ENCODE results near the gene DNAJC27. TPM values are rescaled to one million over a fixed set of nuclear protein-coding genes. Genes with fewer than 3 reads are reported as not detected.

Gene DNAJC27
- total RNA-seq, 1 experiment from 2014 or later = 4.6 TPM

DNA sequence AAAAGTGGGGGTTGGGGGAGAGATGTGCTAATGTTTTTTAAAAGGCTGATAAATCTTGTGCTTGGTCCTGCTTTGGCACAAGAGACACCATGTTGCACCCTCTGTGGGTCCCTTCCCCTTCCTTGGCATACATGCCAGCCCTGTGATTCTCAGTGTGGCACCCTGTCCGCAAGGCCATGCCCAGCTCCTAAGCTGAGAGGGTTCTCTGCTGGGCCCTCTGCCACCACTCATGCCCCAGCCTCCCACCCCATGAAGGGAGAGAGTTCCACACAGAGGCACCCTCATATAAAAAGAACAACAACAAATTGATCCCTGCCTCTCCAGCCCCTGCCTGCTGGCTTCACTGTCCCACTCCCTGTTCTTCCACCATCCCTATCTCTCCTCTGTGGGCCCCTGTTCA, 49.2 kb downstream of the DNAJC27 start:
- Histone ChIP-seq H3K4me2 (ENCODE audit: low read length) (no peak overlapping the region), H3K36me3 (ENCODE audit: control insufficient read depth in 1 of 2, insufficient read depth in 2 of 2, low read length in 2 of 2) (no peaks in the 10 kb centered on the region; a peak in 1 of 4 replicates), H3K27ac (ENCODE audit: low read depth, low read length) (no peak overlapping the region), H3K9me2 (ENCODE audit: insufficient read depth) (no peaks in the 10 kb centered on the region), H3K9ac (ENCODE audit: low read length) (no peak overlapping the region), H3K4me3 (replicated peaks in 1 of 2; ENCODE audit: low read depth in 1 of 2, low read length in 2 of 2) (no peak overlapping the region), H2AFZ (ENCODE audit: low read depth, low read length, poor library complexity, severe bottlenecking) (no peak overlapping the region), H3K4me1 (ENCODE audit: control insufficient read depth in 1 of 2, insufficient read depth in 2 of 2, low read length in 2 of 2) (peaks cover 5 to 20% of the 10 kb centered on the region in 2 experiments; a peak in 3 of 4 replicates), H3K27me3 (ENCODE audit: insufficient read depth, low read length) (no peaks in the 10 kb centered on the region), H3K9me3 (ENCODE audit: control insufficient read depth in 1 of 2, insufficient read depth in 1 of 2, low read depth in 1 of 2, low read length in 2 of 2) (no peaks in the 10 kb centered on the region), H4K20me1 (ENCODE audit: insufficient read depth) (no peaks in the 10 kb centered on the region), H3K79me2 (ENCODE audit: insufficient read depth, low read length) (peaks cover 20% of the 10 kb centered on the region)
- ChIA-PET POLR2A (no interaction called here), RAD21 (ENCODE audit: low non-redundant PET in 1 of 2, low total read pairs in 2 of 2, uncharacterized antibody in 2 of 2, unreplicated experiment in 2 of 2) (no interaction called here), CTCF (no interaction called here)
- ATAC-seq = no peak
- TSS peak; percentile 30 for BruUV-seq (replicated peaks)
- intact Hi-C loops (cut with micrococcal nuclease) = no loop called here
- no peak for DNase-seq (ENCODE audit: low read depth, low spot score)
- TF ChIP-seq ZNF274 (IDR thresholded peaks at IDR 0.05; ENCODE audit: low read depth, low read length) = no peak
- no peak for TF ChIP-seq EZH2 (IDR thresholded peaks at IDR 0.05)
- TF ChIP-seq, protein P1, sequence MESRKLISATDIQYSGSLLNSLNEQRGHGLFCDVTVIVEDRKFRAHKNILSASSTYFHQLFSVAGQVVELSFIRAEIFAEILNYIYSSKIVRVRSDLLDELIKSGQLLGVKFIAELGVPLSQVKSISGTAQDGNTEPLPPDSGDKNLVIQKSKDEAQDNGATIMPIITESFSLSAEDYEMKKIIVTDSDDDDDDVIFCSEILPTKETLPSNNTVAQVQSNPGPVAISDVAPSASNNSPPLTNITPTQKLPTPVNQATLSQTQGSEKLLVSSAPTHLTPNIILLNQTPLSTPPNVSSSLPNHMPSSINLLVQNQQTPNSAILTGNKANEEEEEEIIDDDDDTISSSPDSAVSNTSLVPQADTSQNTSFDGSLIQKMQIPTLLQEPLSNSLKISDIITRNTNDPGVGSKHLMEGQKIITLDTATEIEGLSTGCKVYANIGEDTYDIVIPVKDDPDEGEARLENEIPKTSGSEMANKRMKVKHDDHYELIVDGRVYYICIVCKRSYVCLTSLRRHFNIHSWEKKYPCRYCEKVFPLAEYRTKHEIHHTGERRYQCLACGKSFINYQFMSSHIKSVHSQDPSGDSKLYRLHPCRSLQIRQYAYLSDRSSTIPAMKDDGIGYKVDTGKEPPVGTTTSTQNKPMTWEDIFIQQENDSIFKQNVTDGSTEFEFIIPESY (IDR thresholded peaks at IDR 0.05; ENCODE audit: extremely low read depth, insufficient replicate concordance, low read length) = no peak
- TF ChIP-seq, protein P2, sequence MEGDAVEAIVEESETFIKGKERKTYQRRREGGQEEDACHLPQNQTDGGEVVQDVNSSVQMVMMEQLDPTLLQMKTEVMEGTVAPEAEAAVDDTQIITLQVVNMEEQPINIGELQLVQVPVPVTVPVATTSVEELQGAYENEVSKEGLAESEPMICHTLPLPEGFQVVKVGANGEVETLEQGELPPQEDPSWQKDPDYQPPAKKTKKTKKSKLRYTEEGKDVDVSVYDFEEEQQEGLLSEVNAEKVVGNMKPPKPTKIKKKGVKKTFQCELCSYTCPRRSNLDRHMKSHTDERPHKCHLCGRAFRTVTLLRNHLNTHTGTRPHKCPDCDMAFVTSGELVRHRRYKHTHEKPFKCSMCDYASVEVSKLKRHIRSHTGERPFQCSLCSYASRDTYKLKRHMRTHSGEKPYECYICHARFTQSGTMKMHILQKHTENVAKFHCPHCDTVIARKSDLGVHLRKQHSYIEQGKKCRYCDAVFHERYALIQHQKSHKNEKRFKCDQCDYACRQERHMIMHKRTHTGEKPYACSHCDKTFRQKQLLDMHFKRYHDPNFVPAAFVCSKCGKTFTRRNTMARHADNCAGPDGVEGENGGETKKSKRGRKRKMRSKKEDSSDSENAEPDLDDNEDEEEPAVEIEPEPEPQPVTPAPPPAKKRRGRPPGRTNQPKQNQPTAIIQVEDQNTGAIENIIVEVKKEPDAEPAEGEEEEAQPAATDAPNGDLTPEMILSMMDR (IDR thresholded peaks at IDR 0.05 in 2 of 3, conservative IDR thresholded peaks at IDR 0.05 in 1 of 3; ENCODE audit: borderline replicate concordance in 1 of 3, insufficient read depth in 1 of 3, low read depth in 2 of 3, low read length in 2 of 3) = no peak
- no peak for TF ChIP-seq POLR2AphosphoS5 (IDR thresholded peaks at IDR 0.05; ENCODE audit: low read depth, low read length)
- TF ChIP-seq ELF1 (IDR thresholded peaks at IDR 0.05; ENCODE audit: borderline replicate concordance, low read depth) = no peak
- no peak for TF ChIP-seq JUND (IDR thresholded peaks at IDR 0.05)
- no peak for TF ChIP-seq FOSL1 (IDR thresholded peaks at IDR 0.05; ENCODE audit: low read depth)
- TF ChIP-seq ZFX (IDR thresholded peaks at IDR 0.05) = no peak
- no peak for TF ChIP-seq CBX3 (IDR thresholded peaks at IDR 0.05; ENCODE audit: low read depth)
- no peak for TF ChIP-seq TCF7L2 (IDR thresholded peaks at IDR 0.05; ENCODE audit: borderline replicate concordance, extremely low read depth, insufficient read depth, insufficient read length)

All from HCT116 (cell line).